Measurements from ENCODE around the gene ENC1. TPM values are rescaled to one million over a fixed set of nuclear protein-coding genes. Genes with fewer than 3 reads are reported as not detected.

ENC1 gene
- polyA plus RNA-seq, 2 of the 4 experiments (the other 2 are of a cell fraction): 17.0 to 20.0 TPM

- DNase-seq (ENCODE audit: low read depth in 1 of 2, low spot score in 1 of 2): no peak
- no peak for ATAC-seq
These were observed 16.6 kb upstream of the ENC1 start for GRCh38 chr5:74657165-74657564.

GRCh38 chr5:74655716-74656115 is 15.2 kb upstream of the ENC1 start:
- Histone ChIP-seq H3K4me1 (no peaks in the 10 kb centered on the region), H3K4me2 (no peak overlapping the region), H3K4me3 (no peak overlapping the region), H3K27ac (no peak overlapping the region), H3K9me3 (no peaks in the 10 kb centered on the region)
- ChIA-PET CTCF (interaction anchor here (0.7 to 2.8 kb wide), 5 partner anchors 9 to 1132 kb away, joined by 3 to 23 read pairs (median 3); no protein-coding TSS in a partner anchor), POLR2A (no interaction called here)
- DNase-seq (ENCODE audit: low read depth in 1 of 2, low spot score in 1 of 2) (no peak), FAIRE-seq (no peak), ATAC-seq (no peak)
- TF ChIP-seq MAX (IDR thresholded peaks at IDR 0.05): no peak
- TF ChIP-seq ELK1 (IDR thresholded peaks at IDR 0.05; ENCODE audit: low read depth, low read length): no peak
- TF ChIP-seq FOSL2 (IDR thresholded peaks at IDR 0.05): no peak
- TF ChIP-seq FOSL2 (CRISPR knock-in tag; IDR thresholded peaks at IDR 0.05): no peak
- no peak for TF ChIP-seq JUN (IDR thresholded peaks at IDR 0.05)
- TF ChIP-seq HEYL (CRISPR knock-in tag; IDR thresholded peaks at IDR 0.05): no peak
- TF ChIP-seq ATOH8 (CRISPR knock-in tag; IDR thresholded peaks at IDR 0.05; ENCODE audit: low read depth): no peak
- no peak for TF ChIP-seq CBX2 (IDR thresholded peaks at IDR 0.05; ENCODE audit: borderline replicate concordance, low read depth)
- TF ChIP-seq ZSCAN20 (CRISPR knock-in tag; IDR thresholded peaks at IDR 0.05): no peak
- TF ChIP-seq MYC (IDR thresholded peaks at IDR 0.05; ENCODE audit: borderline replicate concordance, low read length): no peak
- TF ChIP-seq POLR2AphosphoS2 (conservative IDR thresholded peaks at IDR 0.05; ENCODE audit: low read length): no peak
- no peak for TF ChIP-seq KDM5A (IDR thresholded peaks at IDR 0.05)
- TF ChIP-seq RAD21 (conservative IDR thresholded peaks at IDR 0.05 in 1 of 2, IDR thresholded peaks at IDR 0.05 in 1 of 2): no peak
- no peak for TF ChIP-seq NR3C1 (IDR thresholded peaks at IDR 0.05)
- no peak for TF ChIP-seq RNF2 (IDR thresholded peaks at IDR 0.05; ENCODE audit: borderline replicate concordance, low read depth)
- no peak for TF ChIP-seq HOXB13 (CRISPR knock-in tag; IDR thresholded peaks at IDR 0.05; ENCODE audit: low read depth)
- TF ChIP-seq EHF (CRISPR knock-in tag; IDR thresholded peaks at IDR 0.05): no peak
- TF ChIP-seq FOXS1 (CRISPR knock-in tag; IDR thresholded peaks at IDR 0.05): no peak

More at GRCh38 chr5:74657165-74657564, 16.6 kb upstream of the ENC1 start:
- CTCF ChIA-PET: interaction anchor here (0.7 to 3.8 kb wide), 6 partner anchors 8 to 755 kb away, joined by 3 to 22 read pairs (median 5); no protein-coding TSS in a partner anchor
- POLR2A ChIA-PET: no interaction called here
- FAIRE-seq: no peak
- Histone ChIP-seq H3K4me1 (no peaks in the 10 kb centered on the region), H3K9me3 (no peaks in the 10 kb centered on the region), H3K4me3 (no peak overlapping the region), H3K27ac (no peak overlapping the region), H3K4me2 (no peak overlapping the region)
- no peak for TF ChIP-seq ZSCAN20 (CRISPR knock-in tag; IDR thresholded peaks at IDR 0.05)
- TF ChIP-seq EHF (CRISPR knock-in tag; IDR thresholded peaks at IDR 0.05): no peak
- no peak for TF ChIP-seq NPAS2 (CRISPR knock-in tag; IDR thresholded peaks at IDR 0.05; ENCODE audit: borderline replicate concordance)
- TF ChIP-seq GATA3 (IDR thresholded peaks at IDR 0.05; ENCODE audit: borderline replicate concordance): no peak
- TF ChIP-seq RAD21 (conservative IDR thresholded peaks at IDR 0.05 in 1 of 2, IDR thresholded peaks at IDR 0.05 in 1 of 2): no peak
- no peak for TF ChIP-seq RFX5 (IDR thresholded peaks at IDR 0.05)
- TF ChIP-seq ZFP36 (IDR thresholded peaks at IDR 0.05; ENCODE audit: borderline replicate concordance, partially characterized antibody): no peak
- no peak for TF ChIP-seq JUNB (IDR thresholded peaks at IDR 0.05)
- TF ChIP-seq USF2 (IDR thresholded peaks at IDR 0.05): no peak
- TF ChIP-seq TFCP2L1 (CRISPR knock-in tag; IDR thresholded peaks at IDR 0.05): no peak
- no peak for TF ChIP-seq BHLHE40 (IDR thresholded peaks at IDR 0.05; ENCODE audit: low read depth, low read length)
- TF ChIP-seq MYC (IDR thresholded peaks at IDR 0.05; ENCODE audit: borderline replicate concordance, low read length): no peak
- no peak for TF ChIP-seq HDAC2 (IDR thresholded peaks at IDR 0.05)
- no peak for TF ChIP-seq NR3C1 (IDR thresholded peaks at IDR 0.05)
- TF ChIP-seq RCOR1 (IDR thresholded peaks at IDR 0.05; ENCODE audit: low read depth, low read length): no peak
- 59% methylated on average over 2 of the region's 2 CpGs for WGBS (ENCODE audit: missing lambda C conversion rate)

All from A549 (cell line).